MCF 10A (cell line): ENCODE results near the gene HEPACAM. TPM values are rescaled to one million over a fixed set of nuclear protein-coding genes. Genes with fewer than 3 reads are reported as not detected.

Source experiments
- BruUV-seq: library from RNA; stranded (reverse); fragments of 400-500 nt; replicated peaks from 2 replicates; lab custom pipeline; 2021; lab: Mats Ljungman, UMichigan
- CTCF ChIA-PET: fragments of 300-600 bp; sonication (Branson Sonifier 250); formaldehyde crosslinking; extraction: SDS; loops from one replicate; lab custom pipeline; 2021; ENCODE audit warnings: antibody characterized with exemption, inconsistent platforms; lab: Yijun Ruan, JAX
- POLR2A ChIA-PET: fragments of 300-600, 350-650 bp; sonication (Branson Sonifier 250); formaldehyde crosslinking; extraction: SDS; loops from one replicate; lab custom pipeline; 2020; ENCODE audit warnings: antibody characterized with exemption, inconsistent platforms; lab: Yijun Ruan, JAX
- DNase-seq: peaks from one replicate; pipeline ENCODE4 v3.0.0-alpha.2; 2018; ENCODE audit not compliant: unreplicated experiment
- H3K27ac Mint-ChIP-seq: one replicate; pipeline ENCODE4 v1.8.0; 2022; ENCODE audit warnings: mild to moderate bottlenecking, low read depth, mixed read lengths; ENCODE audit not compliant: unreplicated experiment
- H3K27me3 Mint-ChIP-seq: one replicate; pipeline ENCODE4 v1.8.0; 2022; ENCODE audit warnings: mixed read lengths; ENCODE audit not compliant: insufficient read depth, unreplicated experiment
- H3K36me3 Mint-ChIP-seq: one replicate; pipeline ENCODE4 v1.8.0; 2022; ENCODE audit warnings: mild to moderate bottlenecking, moderate library complexity, mixed read lengths; ENCODE audit not compliant: insufficient read depth, unreplicated experiment
- H3K4me1 Mint-ChIP-seq: one replicate; pipeline ENCODE4 v1.8.0; 2022; ENCODE audit warnings: mixed read lengths; ENCODE audit not compliant: insufficient read depth, unreplicated experiment
- H3K4me3 Mint-ChIP-seq: one replicate; pipeline ENCODE4 v1.8.0; 2022; ENCODE audit warnings: mild to moderate bottlenecking, moderate library complexity, mixed read lengths; ENCODE audit not compliant: unreplicated experiment
- H3K9me3 Mint-ChIP-seq: one replicate; pipeline ENCODE4 v1.8.0; 2022; ENCODE audit warnings: mixed read lengths; ENCODE audit not compliant: unreplicated experiment
- CTCF ChIP-seq: fragments of 200-600 bp; IDR thresholded peaks from one replicate; pipeline ENCODE4 v1.8.0; 2022; ENCODE audit warnings: antibody characterized with exemption, mild to moderate bottlenecking; ENCODE audit not compliant: unreplicated experiment
- intact Hi-C: fragments of 100-400 bp; cut with micrococcal nuclease; formaldehyde crosslinking; loops from 2 replicates; pipeline ENCODE4 v1.14.1; 2022
- total RNA-seq: library from RNA; stranded (reverse); gene quantifications from 2 replicates; pipeline ENCODE4 v1.2.3, GENCODE V29; 2022

The HEPACAM gene
- total RNA-seq, 1 experiment from 2014 or later: not detected

DNA sequence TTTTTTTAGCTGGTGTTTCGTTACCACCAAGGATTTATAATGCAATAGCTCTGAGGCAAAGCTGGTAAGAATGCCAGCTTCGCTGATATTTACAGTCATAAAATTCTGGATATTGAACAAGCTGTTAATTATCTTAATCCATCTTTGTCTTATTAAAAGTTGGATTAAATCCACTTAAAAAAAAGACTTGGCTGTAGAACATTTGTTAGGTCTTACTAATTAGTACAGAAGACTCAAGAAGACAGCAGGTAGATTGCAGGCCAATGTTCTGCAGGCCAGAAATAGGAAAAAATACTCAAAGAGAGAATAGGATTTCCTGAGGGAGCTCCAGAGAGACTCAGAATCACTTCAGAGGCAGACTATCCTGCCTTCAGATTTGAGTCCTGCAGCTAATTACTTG lies 45.7 kb downstream of the HEPACAM start:
- H3K27me3 Mint-ChIP-seq: no peaks in the 10 kb centered on the region
- ChIA-PET POLR2A (interaction anchor here (0.6 to 0.8 kb wide), 2 partner anchors 8 to 614 kb away, joined by 3 read pairs; no protein-coding TSS in a partner anchor), CTCF (interaction anchor here (0.6 to 2.2 kb wide), 5 partner anchors 8 to 453 kb away, joined by 3 to 12 read pairs (median 4); no protein-coding TSS in a partner anchor)
- intact Hi-C loops: no loop called here
- no peak for TF ChIP-seq CTCF
- no peak overlapping the region for H3K27ac Mint-ChIP-seq
- H3K4me1 Mint-ChIP-seq: no peaks in the 10 kb centered on the region
- H3K4me3 Mint-ChIP-seq: no peak overlapping the region
- H3K36me3 Mint-ChIP-seq: no peaks in the 10 kb centered on the region
- BruUV-seq: no TSS peak
- DNase-seq: no peak
- no peaks in the 10 kb centered on the region for H3K9me3 Mint-ChIP-seq

GRCh38 chr11:124889191-124890091 lies 46.4 kb downstream of the HEPACAM start:
- intact Hi-C loops: no loop called here
- H3K9me3 Mint-ChIP-seq: no peaks in the 10 kb centered on the region
- no TSS peak for BruUV-seq
- ChIA-PET CTCF (interaction anchor here (0.6 to 2.2 kb wide), 10 partner anchors 7 to 454 kb away, joined by 3 to 12 read pairs (median 4); no protein-coding TSS in a partner anchor), POLR2A (interaction anchor here (0.8 to 2.3 kb wide), 2 partner anchors 7 to 13 kb away, joined by 3 to 8 read pairs; no protein-coding TSS in a partner anchor)
- H3K4me1 Mint-ChIP-seq: no peaks in the 10 kb centered on the region
- H3K36me3 Mint-ChIP-seq: peaks cover 2% of the 10 kb centered on the region
- TF ChIP-seq CTCF: no peak
- DNase-seq: no peak
- H3K27ac Mint-ChIP-seq: no peak overlapping the region
- no peak overlapping the region for H3K4me3 Mint-ChIP-seq
- no peaks in the 10 kb centered on the region for H3K27me3 Mint-ChIP-seq

DNA sequence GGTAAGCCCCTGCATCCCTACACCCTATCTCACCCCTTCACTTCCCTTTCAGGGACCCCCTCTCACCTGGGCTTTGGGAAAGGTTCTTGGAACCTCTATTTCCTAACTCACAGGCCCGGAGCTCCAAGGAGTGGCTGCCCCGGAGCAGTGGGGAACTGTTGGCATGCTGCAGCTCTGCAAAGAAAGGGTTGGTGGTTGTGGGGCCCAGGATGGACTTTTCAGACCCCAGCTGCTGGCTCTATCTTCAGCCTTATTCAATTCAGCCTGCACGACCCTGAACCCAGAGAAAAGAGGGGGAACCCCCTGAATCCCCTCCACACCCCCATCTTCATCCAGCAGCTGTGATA lies 48.2 kb downstream of the HEPACAM start:
- Mint-ChIP-seq H3K4me1 (no peaks in the 10 kb centered on the region), H3K27me3 (no peaks in the 10 kb centered on the region), H3K36me3 (peaks cover 4% of the 10 kb centered on the region), H3K27ac (no peak overlapping the region), H3K9me3 (no peaks in the 10 kb centered on the region), H3K4me3 (no peak overlapping the region)
- DNase-seq: no peak
- CTCF ChIA-PET: interaction anchor here (0.8 to 1.6 kb wide), 6 partner anchors 10 to 222 kb away, joined by 3 to 9 read pairs (median 4); partner anchors contain the start of gene ROBO4
- no peak for TF ChIP-seq CTCF
- intact Hi-C loops: no loop called here
- POLR2A ChIA-PET: interaction anchor here (1.0 to 2.3 kb wide), 2 partner anchors 9 to 11 kb away, joined by 3 to 8 read pairs; no protein-coding TSS in a partner anchor
- no TSS peak for BruUV-seq

DNA sequence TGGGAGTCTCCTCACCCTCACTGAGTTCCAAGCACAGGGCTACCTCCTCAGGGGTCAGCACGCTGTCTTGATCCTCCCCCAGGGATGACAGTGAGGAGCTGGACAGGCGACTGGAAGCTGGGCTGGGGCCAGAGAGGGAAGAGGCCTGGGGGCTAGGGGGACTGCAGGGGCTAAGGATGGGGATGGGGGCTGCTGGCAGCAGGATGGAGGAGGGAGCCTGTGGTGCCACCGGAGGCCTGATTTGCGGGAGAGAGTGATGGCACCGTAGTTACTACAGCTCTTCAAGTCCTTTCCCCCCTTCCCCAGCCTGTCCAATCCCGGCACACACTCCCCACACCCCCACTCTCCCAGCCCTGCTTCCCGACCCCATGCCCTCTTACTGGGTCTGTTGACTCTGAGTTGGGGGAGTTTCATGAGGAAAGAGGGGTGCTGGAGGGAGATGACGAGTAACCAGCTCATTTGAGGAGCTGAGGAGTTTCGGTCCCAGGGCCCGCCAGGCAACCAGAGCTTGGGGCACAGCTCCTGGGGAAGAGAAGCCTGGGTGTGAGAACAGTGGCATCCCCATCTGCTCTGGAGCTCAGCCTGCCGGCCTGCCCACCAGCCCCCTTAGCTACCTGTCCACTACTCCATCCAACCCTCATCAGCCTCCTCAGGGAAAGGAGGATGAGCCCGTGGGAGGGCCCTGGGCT lies 48.7 kb downstream of the HEPACAM start:
- no peak for TF ChIP-seq CTCF
- intact Hi-C loops: no loop called here
- ChIA-PET CTCF (interaction anchor here (0.6 to 1.6 kb wide), 7 partner anchors 10 to 223 kb away, joined by 3 to 9 read pairs (median 3); partner anchors contain the start of gene ROBO4), POLR2A (interaction anchor here (1.0 to 2.3 kb wide), 3 partner anchors 10 to 11 kb away, joined by 3 to 8 read pairs (median 4); partner anchors contain the start of gene ROBO4)
- BruUV-seq: no TSS peak
- H3K4me1 Mint-ChIP-seq: no peaks in the 10 kb centered on the region
- H3K4me3 Mint-ChIP-seq: no peak overlapping the region
- H3K27me3 Mint-ChIP-seq: no peaks in the 10 kb centered on the region
- H3K27ac Mint-ChIP-seq: no peak overlapping the region
- no peak for DNase-seq
- H3K36me3 Mint-ChIP-seq: peaks cover 4% of the 10 kb centered on the region
- H3K9me3 Mint-ChIP-seq: no peaks in the 10 kb centered on the region
